ENCODE measurements around the gene ZNF324B. TPM values are rescaled to one million over a fixed set of nuclear protein-coding genes. Genes with fewer than 3 reads are reported as not detected.

Gene ZNF324B
- total and polyA plus RNA-seq, 10 of the 15 experiments (the other 5 are each of a cell fraction or from before 2014, with no cell fraction given) = 0.11 to 12.8 (median 4.0) TPM

GRCh38 chr19:58451358-58452101 is at the start of gene ZNF324B (continued):
- TF ChIP-seq RAD21 (IDR thresholded peaks at IDR 0.05; ENCODE audit: insufficient read depth, low read depth, low read length) (no peak), E2F4 (IDR thresholded peaks at IDR 0.05; ENCODE audit: low read depth, low read length) (peak; percentile 42; the same call in 1 of the 2 replicates), CBX5 (IDR thresholded peaks at IDR 0.05; ENCODE audit: low read depth) (no peak), FOXM1 (IDR thresholded peaks at IDR 0.05; ENCODE audit: low read depth, low read length) (no peak), EZH2 (IDR thresholded peaks at IDR 0.05; ENCODE audit: borderline replicate concordance, control insufficient read depth, low read depth, low read length) (no peak), MYC (IDR thresholded peaks at IDR 0.05; ENCODE audit: insufficient read depth, insufficient read length, insufficient replicate concordance, low read length, severe bottlenecking) (no peak), PAX5 (IDR thresholded peaks at IDR 0.05; ENCODE audit: borderline replicate concordance, low read depth, low read length) (no peak), ELK1 (IDR thresholded peaks at IDR 0.05; ENCODE audit: low read depth, low read length) (peak; percentile 28; the same call in 1 of the 2 replicates), FOS (IDR thresholded peaks at IDR 0.05; ENCODE audit: borderline replicate concordance, extremely low read depth, insufficient read length) (no peak), ZBTB40 (IDR thresholded peaks at IDR 0.05; ENCODE audit: borderline replicate concordance) (peak; percentile 92), ZNF274 (IDR thresholded peaks at IDR 0.05; ENCODE audit: insufficient read depth, insufficient read length) (no peak), CREB1 (IDR thresholded peaks at IDR 0.05; ENCODE audit: low read depth) (peak; percentile 83), SMC3 (IDR thresholded peaks at IDR 0.05; ENCODE audit: borderline replicate concordance, low read length) (no peak), TCF7 (IDR thresholded peaks at IDR 0.05; ENCODE audit: borderline replicate concordance) (no peak), BCLAF1 (IDR thresholded peaks at IDR 0.05) (no peak), SMAD1 (IDR thresholded peaks at IDR 0.05; ENCODE audit: low read depth, partially characterized antibody) (no peak), IRF5 (IDR thresholded peaks at IDR 0.05; ENCODE audit: borderline replicate concordance) (no peak)
